Fibroblast of lung (primary cell): Measurements from ENCODE around the gene TSPAN10. TPM values are rescaled to one million over a fixed set of nuclear protein-coding genes. Genes with fewer than 3 reads are reported as not detected.

ENCODE experiments used
- DNase-seq, 2 donors: peaks; one replicate each; pipeline versions ENCODE4 v3.0.0 to v3.0.0-alpha.2; 2010; ENCODE audit warnings: low read depth in 2 of 2
- H2AFZ ChIP-seq: 2 replicates; pipeline ENCODE4 v1.5.1; 2012; ENCODE audit warnings: low read length, control low read depth, inconsistent platforms
- H3K27ac ChIP-seq: 2 replicates; pipeline ENCODE4 v1.5.1; 2011; ENCODE audit warnings: low read length, control low read depth; ENCODE audit not compliant: insufficient read depth
- H3K27me3 ChIP-seq: 2 replicates; pipeline ENCODE4 v1.5.1; 2011; ENCODE audit warnings: mild to moderate bottlenecking, low read length; ENCODE audit not compliant: control insufficient read depth, insufficient read depth
- H3K36me3 ChIP-seq: 2 replicates; pipeline ENCODE4 v1.5.1; 2011; ENCODE audit warnings: low read length; ENCODE audit not compliant: control insufficient read depth, insufficient read depth
- H3K4me1 ChIP-seq: 2 replicates; pipeline ENCODE4 v1.5.1; 2011; ENCODE audit warnings: low read length; ENCODE audit not compliant: control insufficient read depth, insufficient read depth; ENCODE audit errors: extremely low read depth
- H3K4me2 ChIP-seq: 2 replicates; pipeline ENCODE4 v1.5.1; 2011; ENCODE audit warnings: low read length, control low read depth; ENCODE audit not compliant: insufficient read depth; ENCODE audit errors: extremely low read depth
- H3K4me3 ChIP-seq, 4 experiments: fragments of 200-600 bp in 1 of 4; sonication (generic) in 1 of 4; replicated peaks in 1 of 4; 2 replicates each; pipeline ENCODE4 v1.5.1; 2011 to 2016; ENCODE audit warnings: low read length in 4 of 4, low read depth in 3 of 4, mild to moderate bottlenecking in 3 of 4, control low read depth in 2 of 4, inconsistent platforms in 1 of 4, mixed read lengths in 1 of 4; ENCODE audit not compliant: insufficient read depth in 1 of 4; ENCODE audit errors: control extremely low read depth in 1 of 4
- H3K79me2 ChIP-seq: 2 replicates; pipeline ENCODE4 v1.5.1; 2012; ENCODE audit warnings: mild to moderate bottlenecking, low read length, inconsistent platforms; ENCODE audit not compliant: control insufficient read depth, insufficient read depth
- H3K9ac ChIP-seq: 2 replicates; pipeline ENCODE4 v1.5.1; 2011; ENCODE audit warnings: mild to moderate bottlenecking, low read length, control low read depth; ENCODE audit not compliant: insufficient read depth
- H3K9me3 ChIP-seq: 2 replicates; pipeline ENCODE4 v1.5.1; 2012; ENCODE audit warnings: low read depth, low read length; ENCODE audit not compliant: control insufficient read depth, insufficient read depth
- H4K20me1 ChIP-seq: 2 replicates; pipeline ENCODE4 v1.5.1; 2011; ENCODE audit warnings: low read length; ENCODE audit not compliant: control insufficient read depth, insufficient read depth; ENCODE audit errors: extremely low read depth
- CTCF ChIP-seq, 2 donors: IDR thresholded peaks in 1 of 2; conservative IDR thresholded peaks in 1 of 2; 1 replicate in 1 of 2; 2 replicates in 1 of 2; pipeline ENCODE4 v1.5.1; 2011 to 2012; ENCODE audit warnings: low read length in 2 of 2, control low read depth in 1 of 2, inconsistent platforms in 1 of 2, low read depth in 1 of 2, mild to moderate bottlenecking in 1 of 2
- EZH2 ChIP-seq: IDR thresholded peaks from 2 replicates; pipeline ENCODE4 v1.5.1; 2012; ENCODE audit warnings: low read length, control low read depth, mild to moderate bottlenecking; ENCODE audit errors: missing control alignments
- polyA plus RNA-seq, 2 donors: library from polyadenylated mRNA; depleted of rRNA in 1 of 2; stranded (reverse) in 1 of 2; unstranded in 1 of 2; fragments of >200 nt; gene quantifications; 2 replicates each; pipeline ENCODE4 v1.2.1, GENCODE V29; 2011 to 2012; ENCODE audit warnings: missing spikeins in 1 of 2
- total RNA-seq: library from RNA; depleted of rRNA; stranded (reverse); fragments of >200 nt; gene quantifications from 2 replicates; pipeline ENCODE4 v1.2.1, GENCODE V29; 2014

TSPAN10 gene
- total and polyA plus RNA-seq, 2 donors (not counting 1 experiment from before 2014, with no cell fraction given), result 1.3 to 3.0 TPM

- Histone ChIP-seq H3K9ac (peak overlapping the region; percentile 97), H3K79me2 (peaks cover 81% of the 10 kb centered on the region), H3K4me2 (peak overlapping the region; percentile 100), H3K36me3 (peaks cover 42% of the 10 kb centered on the region), H4K20me1 (peaks cover 2% of the 10 kb centered on the region), H3K27me3 (no peaks in the 10 kb centered on the region), H3K9me3 (no peaks in the 10 kb centered on the region), H3K4me1 (peaks cover 12% of the 10 kb centered on the region), H2AFZ (no peak overlapping the region), H3K27ac (peak overlapping the region; percentile 96), H3K4me3 (peak overlapping the region; percentile 62 to 92 (median 80))
- DNase-seq, result peak; percentile 28 to 76
- TF ChIP-seq EZH2 (no peak), CTCF (conservative IDR thresholded peaks at IDR 0.05 in 1 of 2, IDR thresholded peaks at IDR 0.05 in 1 of 2; ENCODE audit: low read depth in 1 of 2, low read length in 2 of 2) (no peak)
Observed at GRCh38 chr17:81685108-81685507, 48.1 kb downstream of the TSPAN10 start.

- Histone ChIP-seq H3K27ac (no peak overlapping the region), H3K79me2 (peaks cover 76% of the 10 kb centered on the region), H2AFZ (no peak overlapping the region), H4K20me1 (peaks cover 2% of the 10 kb centered on the region), H3K9me3 (no peaks in the 10 kb centered on the region), H3K36me3 (peaks cover 46% of the 10 kb centered on the region), H3K4me3 (no peak overlapping the region), H3K4me2 (no peak overlapping the region), H3K9ac (no peak overlapping the region), H3K27me3 (no peaks in the 10 kb centered on the region), H3K4me1 (peaks cover 12% of the 10 kb centered on the region)
- no peak for TF ChIP-seq CTCF (conservative IDR thresholded peaks at IDR 0.05 in 1 of 2, IDR thresholded peaks at IDR 0.05 in 1 of 2; ENCODE audit: low read depth in 1 of 2, low read length in 2 of 2)
- no peak for TF ChIP-seq EZH2
- no peak for DNase-seq
Observed at GRCh38 chr17:81686614-81687013, 49.6 kb downstream of the TSPAN10 start.

DNA sequence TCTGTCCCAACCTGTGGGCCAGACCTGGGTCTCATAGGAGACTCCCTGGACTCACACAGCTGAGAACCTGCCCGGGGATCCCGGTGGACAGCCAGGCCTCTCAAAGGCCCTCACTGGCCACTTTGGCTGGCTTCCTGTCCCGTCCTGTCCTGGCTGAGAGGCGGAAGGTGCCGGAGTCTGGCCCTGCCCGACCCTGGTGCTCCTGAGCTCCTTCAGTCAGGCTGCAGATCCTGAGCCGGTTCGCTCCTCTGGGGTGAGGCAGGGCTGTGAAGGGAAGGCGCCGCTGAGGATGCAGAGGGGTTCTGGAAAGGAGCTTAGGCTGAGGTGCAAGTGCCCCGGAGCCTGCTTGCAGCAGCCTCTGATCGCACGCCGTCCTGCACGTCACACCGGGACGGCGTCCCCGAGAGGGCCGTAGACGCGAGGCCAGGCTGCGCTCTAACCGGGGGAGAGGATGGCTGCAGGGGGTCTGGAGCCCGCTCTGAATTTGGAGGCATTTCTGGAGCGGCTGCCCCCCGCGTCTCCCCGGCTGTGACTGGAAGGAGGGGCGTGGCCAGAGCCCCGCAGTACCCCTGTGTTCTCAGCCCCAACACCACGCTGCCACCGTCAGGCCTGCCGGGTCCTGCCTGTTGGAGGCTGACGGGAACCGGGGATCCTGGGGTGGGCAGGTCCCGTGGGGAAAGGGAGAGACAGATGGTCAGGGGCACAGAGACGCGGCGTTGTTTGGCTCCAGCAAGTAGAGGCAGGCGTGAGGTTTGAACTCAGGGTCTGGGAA lies 51.0 kb downstream of the TSPAN10 start:
- Histone ChIP-seq H4K20me1 (peaks cover 2% of the 10 kb centered on the region), H2AFZ (no peak overlapping the region), H3K9me3 (no peaks in the 10 kb centered on the region), H3K27me3 (no peaks in the 10 kb centered on the region), H3K9ac (no peak overlapping the region), H3K27ac (no peak overlapping the region), H3K79me2 (peaks cover 68% of the 10 kb centered on the region), H3K4me1 (peaks cover 9% of the 10 kb centered on the region), H3K4me2 (no peak overlapping the region), H3K4me3 (no peak overlapping the region), H3K36me3 (peaks cover 55% of the 10 kb centered on the region)
- TF ChIP-seq CTCF (conservative IDR thresholded peaks at IDR 0.05 in 1 of 2, IDR thresholded peaks at IDR 0.05 in 1 of 2; ENCODE audit: low read depth in 1 of 2, low read length in 2 of 2), result no peak
- TF ChIP-seq EZH2, result no peak
- DNase-seq, result no peak
